HG02588 (cell line): ENCODE measurements around the gene EFNA3.

Experiments
- ATAC-seq: cut with Tn5 transposase; IDR thresholded peaks from one replicate; pipeline ENCODE4 v1.9.1; 2021; ENCODE audit warnings: mild to moderate bottlenecking, moderate library complexity; ENCODE audit not compliant: unreplicated experiment

The EFNA3 gene

DNA sequence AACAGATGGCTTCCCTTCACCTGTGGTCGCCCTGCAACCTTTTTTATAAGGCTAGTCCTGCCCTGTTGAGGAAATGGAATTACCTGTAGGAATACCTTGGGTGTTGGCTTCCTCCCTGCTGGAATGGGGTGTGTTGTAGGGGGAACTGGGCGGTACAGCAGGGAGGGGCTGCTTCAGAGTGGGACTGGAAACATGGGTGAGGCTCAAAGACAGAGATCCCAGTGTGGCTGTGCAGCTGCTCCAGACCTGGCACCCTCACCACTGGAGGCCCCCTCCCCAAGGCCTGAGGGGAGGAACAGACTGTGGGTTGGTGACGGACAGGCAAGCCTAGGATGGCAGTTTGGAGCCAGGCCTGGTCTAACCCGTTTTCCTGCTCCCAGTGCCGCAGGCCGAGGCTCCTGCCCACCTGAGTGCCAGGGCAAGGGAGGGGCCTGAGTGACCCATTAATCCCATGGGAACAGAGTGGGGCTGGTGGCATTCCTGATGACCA lies 4.5 kb downstream of the EFNA3 start:
- ATAC-seq, result no peak

DNA sequence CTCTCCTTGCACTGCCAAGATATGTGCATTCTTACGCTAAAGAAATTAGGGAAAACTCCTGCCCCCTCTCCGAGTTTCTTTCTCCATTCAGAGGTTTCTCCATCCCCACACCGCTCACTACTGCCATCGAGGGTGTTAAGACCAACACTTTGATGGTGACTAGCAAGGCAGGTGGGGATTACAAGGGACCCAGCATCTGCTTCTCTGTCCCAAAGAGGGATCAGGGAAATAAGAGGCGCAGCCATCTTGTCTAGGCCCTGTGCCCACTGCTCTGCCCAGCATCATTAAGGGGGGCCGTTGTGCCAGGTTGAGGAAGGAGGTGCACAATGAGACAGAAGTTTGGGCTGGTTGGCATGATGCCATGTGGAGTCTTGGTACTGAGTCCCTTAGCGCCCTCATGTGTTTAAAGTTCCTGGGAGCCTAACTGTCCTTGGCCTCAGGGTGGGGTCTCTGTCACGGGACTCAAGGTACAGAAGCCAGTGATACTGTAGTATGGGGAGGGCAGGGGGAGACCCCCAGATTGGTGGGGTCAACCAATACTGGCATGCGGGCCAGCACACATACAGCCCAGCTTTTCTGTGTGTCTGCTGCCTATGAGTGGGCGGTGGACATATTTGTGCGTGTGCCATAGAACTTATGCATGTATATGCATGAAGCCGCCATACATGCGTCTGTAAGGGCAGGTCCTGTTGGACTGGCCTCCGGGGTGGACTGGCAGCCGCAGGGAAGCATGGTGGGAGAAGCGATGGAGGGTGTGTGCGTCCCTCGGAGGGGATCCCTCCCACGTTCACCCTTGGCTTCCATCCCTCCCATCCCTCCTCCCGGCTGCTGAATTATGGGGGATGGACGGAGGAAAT lies 5.5 kb downstream of the EFNA3 start:
- ATAC-seq, result peak; percentile 4

DNA sequence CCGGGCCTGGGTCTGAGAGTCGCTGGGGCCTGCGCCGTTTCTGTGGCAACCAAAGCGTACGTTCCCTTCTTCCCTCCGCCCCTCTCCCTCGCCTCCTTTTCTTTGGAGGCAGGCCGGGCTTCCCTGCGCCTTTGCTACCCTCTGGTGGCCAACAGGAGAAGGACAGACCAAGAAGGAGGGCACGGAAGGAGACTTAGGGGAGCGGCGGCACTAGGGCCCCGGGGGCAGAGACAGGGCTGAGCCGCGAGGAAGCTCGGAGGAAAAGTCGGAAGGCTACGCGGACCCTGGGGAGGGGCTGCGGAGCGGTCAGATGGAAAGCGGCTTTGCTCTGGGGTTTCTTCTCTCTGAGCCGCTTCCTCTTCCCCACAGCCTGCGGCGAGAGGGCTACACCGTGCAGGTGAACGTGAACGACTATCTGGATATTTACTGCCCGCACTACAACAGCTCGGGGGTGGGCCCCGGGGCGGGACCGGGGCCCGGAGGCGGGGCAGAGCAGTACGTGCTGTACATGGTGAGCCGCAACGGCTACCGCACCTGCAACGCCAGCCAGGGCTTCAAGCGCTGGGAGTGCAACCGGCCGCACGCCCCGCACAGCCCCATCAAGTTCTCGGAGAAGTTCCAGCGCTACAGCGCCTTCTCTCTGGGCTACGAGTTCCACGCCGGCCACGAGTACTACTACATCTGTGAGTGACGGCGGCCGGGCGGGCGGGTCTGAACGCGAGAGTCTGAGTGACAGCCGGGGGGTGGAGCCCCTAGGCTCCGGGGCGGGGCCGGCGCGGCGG lies 6.3 kb downstream of the EFNA3 start:
- ATAC-seq, result peak; percentile 63

DNA sequence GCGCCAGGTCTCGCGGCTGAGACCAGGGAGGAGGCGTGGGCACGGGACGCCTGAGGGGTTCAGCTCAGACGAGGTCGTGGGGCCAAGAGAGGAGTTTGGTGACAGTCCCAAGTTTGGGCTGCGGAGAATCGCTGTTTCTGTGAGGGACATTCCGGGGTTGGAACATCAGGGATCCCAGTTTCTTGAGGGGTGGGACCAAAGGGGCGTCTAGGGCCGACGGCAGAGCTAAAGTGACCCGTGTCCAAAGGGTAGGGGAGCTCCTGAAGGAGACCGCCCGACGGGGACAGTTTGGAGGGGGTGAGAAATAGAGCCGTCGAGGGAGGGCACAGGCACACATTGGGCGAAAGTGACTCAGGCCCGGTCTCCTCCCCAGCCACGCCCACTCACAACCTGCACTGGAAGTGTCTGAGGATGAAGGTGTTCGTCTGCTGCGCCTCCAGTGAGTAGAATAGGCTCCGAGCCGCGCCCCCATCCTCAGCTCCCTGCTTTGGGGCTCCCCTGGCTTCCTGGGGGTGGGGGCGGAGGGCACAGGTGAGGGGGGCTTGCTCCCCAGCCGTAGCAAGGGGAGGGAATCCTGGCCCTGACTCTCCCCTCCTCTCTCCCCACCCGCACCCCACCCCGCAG lies 7.0 kb downstream of the EFNA3 start:
- no peak for ATAC-seq

DNA sequence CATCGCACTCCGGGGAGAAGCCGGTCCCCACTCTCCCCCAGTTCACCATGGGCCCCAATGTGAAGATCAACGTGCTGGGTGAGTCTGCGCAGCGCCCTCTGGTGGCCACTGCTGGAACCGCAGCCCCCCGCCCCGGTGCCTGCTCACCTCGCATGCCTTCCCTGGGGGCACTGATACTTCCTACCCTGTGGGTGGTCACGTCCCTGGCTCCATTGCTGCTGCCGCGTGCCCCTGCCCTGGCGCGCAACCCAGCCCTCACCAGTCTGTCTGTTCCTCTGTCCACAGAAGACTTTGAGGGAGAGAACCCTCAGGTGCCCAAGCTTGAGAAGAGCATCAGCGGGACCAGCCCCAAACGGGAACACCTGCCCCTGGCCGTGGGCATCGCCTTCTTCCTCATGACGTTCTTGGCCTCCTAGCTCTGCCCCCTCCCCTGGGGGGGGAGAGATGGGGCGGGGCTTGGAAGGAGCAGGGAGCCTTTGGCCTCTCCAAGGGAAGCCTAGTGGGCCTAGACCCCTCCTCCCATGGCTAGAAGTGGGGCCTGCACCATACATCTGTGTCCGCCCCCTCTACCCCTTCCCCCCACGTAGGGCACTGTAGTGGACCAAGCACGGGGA lies 7.6 kb downstream of the EFNA3 start:
- ATAC-seq, result no peak

DNA sequence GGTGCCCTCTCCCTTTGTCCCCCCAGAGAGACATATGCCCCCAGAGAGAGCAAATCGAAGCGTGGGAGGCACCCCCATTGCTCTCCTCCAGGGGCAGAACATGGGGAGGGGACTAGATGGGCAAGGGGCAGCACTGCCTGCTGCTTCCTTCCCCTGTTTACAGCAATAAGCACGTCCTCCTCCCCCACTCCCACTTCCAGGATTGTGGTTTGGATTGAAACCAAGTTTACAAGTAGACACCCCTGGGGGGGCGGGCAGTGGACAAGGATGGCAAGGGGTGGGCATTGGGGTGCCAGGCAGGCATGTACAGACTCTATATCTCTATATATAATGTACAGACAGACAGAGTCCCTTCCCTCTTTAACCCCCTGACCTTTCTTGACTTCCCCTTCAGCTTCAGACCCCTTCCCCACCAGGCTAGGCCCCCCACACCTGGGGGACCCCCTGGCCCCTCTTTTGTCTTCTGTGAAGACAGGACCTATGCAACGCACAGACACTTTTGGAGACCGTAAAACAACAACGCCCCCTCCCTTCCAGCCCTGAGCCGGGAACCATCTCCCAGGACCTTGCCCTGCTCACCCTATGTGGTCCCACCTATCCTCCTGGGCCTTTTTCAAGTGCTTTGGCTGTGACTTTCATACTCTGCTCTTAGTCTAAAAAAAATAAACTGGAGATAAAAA lies 8.4 kb downstream of the EFNA3 start:
- no peak for ATAC-seq

DNA sequence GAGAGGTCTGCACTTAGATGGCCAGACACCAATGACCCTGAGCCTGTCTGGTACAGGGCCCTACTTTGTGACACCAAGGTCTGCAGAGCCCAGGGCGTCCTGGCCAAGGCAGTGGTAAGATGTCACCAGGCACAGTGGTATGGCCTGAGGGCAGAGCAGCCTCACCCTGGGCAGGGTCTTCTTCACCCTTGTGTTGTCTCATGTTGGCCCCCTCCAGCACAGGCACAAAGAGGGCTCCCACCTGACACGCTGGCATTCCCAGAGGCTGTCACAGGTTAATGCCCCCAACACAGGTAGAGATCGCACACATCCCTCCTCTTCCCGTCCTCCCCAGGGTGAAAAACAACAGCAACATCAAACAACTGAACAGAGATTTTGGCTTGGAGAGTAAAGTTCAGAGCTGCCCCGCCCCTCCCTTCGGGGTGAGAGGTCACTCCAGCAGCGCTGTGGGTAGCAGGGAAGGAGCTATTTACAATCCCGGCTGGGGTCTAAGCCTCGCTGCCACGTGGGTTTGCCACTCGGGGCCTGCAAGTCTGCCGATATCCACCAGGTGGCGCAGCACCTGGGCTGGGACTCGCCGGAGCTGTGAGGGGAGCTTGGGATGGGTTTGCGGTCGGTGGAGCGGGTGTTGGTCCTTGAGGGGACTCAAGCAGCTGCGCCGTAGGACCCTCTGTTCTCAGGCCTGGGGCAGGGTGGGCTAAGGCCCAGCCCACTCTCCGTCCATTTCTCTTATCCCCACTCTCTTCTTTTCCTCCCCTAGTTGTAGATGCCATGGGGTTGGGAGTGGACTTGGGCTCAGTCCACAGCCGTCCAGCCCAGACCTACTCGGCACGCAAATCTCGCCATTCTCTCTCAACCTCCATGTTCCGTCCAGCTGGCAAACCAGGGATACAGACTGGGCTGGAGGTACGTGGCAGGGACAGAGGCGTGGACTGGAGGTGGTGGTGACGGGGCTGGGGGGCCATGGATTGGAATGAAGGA lies 12.7 kb downstream of the EFNA3 start:
- ATAC-seq, result no peak

DNA sequence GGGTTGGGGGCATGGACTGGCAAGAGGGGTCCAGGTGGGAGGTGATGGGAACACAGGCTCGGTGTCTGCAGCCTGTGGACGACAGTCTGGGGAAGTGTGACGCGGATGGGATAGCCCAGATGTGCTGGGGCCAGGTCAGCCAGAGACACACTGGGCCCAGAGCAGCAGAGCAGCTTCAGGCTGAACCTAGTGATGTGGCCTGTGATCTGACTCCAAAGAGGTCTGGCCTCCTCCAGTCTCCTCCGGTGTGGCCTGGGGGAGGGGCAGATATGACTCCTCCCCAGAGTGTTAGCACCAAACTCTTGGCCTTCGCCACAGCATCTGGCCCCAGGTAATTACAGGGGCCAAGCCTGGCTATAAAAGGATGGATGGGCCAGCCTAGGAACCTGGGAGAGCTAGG lies 13.5 kb downstream of the EFNA3 start:
- ATAC-seq, result no peak

DNA sequence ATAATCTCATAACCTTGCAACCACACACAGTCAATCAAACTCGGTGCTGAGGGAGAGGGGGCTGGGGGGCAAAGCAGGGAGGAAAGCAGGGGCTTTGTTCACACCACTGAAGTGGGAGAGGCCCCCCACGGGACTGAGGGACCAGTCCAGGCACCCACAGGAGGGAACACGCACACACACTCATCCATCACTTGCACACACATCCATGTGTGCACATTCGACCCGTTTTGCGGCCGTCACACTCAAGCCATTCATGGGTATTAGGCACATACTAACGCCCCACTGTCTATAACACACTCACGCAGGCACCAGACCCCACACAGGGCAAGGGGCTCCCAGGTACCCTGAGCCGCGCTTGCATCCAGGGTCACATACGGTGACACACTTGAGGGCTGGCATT lies 14.0 kb downstream of the EFNA3 start:
- no peak for ATAC-seq

DNA sequence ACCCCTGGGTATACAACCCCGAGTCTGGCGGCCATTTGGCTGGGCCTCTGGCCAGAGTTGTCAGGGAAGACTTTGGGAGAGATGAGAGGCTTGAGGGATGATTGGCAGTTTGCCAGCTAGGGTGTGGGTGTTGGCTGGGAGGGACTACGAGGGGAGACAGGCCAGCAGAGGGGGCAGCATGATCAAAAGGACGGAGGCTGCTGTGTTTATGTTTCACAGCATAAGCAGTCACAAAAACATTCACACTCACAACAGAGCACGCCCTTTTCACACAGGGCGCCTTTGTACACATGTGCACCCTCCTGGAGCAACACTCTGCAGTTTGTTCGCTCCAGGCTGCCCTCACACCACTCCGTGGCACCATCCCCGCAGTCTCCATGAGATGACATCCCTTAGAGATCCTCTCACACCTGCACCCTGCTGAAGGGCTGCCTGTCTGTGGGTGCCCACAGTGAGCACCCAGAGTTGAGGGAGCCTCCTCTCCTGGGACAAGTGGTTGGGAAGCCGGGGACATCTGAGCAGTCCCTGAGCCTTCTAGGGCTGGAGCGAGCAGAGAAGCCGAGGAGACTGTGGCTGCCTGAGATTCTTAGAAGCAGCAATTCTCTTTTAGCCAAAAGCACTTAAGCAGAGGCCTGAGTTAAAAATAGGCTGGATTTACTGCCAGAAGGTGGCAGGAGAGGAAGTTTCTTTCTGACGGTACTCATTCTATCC lies 15.4 kb downstream of the EFNA3 start:
- ATAC-seq, result no peak

DNA sequence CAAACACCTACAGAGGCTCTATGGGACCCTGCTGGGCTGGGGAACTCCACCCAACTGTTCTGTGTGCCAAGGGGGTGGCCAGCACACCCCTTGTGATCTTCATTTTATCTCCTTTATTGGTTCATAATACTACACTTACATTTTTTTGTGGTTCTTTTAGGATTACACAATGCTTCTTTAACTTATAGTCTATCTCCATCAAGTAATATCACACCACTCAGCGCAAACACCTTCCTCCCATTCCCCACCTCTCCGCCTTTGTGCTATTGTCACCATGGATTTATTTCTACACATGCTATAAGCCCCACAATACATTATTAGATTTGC lies 15.9 kb downstream of the EFNA3 start:
- ATAC-seq, result no peak

DNA sequence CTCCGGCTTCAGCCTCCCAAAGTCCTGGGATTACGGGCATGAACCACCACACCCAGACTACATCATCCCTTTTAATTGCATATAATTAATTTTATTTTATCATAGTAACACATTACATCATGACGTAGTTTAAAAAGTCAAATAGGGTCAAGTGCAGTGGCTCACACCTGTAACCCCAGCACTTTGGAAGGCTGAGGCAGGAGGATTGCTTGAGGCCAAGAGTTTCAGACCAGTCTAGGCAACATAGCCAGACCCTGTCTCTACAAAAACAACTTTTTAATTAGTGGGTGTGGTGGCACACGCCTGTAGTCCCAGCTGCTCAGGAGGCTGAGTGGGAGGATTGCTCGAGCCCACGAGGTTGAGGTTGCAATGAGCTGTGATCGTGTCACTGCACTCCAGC lies 20.7 kb downstream of the EFNA3 start:
- ATAC-seq, result no peak

DNA sequence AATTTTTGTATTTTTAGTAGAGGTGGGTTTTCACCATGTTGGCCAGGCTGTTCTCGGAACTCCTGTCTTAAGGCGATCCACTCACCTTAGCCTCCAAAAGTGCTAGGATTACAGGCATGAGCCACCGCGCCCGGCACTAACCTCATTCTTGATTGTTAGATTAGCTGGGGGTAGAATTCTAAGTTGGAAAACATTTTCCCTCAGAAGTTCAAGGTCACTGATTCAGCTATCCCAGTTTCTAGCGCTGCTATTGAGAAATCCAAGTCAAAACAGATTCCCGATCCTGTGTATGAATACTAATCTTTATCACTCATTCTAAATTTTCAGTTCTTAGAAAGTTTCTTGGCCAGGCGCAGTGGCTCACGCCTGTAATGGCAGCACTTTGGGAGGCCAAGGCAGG lies 24.7 kb downstream of the EFNA3 start:
- no peak for ATAC-seq

DNA sequence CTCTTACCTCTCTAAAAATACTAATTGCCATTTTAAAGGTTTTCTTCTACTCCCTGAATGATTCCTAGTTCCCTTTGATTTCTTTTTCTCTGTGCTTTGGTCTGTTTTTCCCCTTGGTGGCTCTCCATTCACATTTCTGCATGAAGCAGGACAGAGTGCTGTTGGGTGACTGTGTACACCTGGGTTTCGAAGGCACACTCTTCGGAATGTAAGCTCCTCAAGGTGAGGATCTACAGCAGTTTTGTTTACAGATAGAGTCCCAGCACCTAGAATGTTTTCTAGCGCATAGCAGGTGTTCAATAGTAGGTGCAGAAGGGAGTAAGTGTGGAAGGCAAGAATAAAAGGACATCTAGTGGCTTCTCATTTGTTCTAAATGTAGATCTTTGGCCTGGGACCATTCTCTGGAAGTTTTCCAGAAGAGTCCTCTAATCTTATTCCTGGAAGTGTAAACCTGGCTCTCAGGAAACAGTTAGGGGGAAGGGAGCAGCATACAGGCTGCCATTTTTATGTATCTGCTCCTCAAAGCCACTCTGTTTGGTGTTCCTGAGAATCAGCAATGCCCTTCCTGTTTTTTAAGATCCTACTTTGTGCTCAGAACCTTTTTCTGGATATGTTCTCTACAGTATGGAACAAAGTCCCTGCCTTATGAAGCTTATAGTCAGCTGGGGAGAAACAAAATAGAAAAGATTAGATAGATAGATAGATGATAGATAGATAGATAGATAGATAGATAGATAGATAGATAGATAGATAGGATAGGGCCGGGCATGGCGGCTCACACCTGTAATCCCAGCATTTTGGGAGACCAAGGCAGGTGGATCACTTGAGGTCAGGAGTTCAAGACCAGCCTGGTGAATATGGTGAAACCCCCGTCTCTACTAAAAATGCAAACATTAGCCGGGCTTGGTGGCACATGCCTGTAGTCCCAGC lies 26.2 kb downstream of the EFNA3 start:
- ATAC-seq, result no peak

DNA sequence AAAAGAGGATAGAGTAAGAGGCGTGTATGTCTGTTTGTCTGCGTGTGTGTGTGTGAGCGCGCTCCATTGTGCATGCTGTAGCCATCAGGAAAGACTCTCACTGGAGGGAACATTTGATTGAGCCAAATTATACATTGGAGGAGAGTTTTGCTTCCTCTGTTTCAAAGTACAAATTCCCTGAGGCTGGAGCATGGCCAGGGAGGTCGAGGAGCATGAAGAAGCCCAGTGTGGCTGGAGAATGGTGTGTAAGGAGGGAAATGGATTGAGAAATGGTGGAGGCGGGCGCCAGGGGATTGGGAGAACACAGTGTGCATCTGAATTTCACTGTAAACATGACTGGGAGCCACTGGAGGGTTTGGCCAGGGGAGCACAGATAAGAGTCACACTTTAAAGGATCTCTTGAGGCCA lies 27.0 kb downstream of the EFNA3 start:
- ATAC-seq, result no peak

DNA sequence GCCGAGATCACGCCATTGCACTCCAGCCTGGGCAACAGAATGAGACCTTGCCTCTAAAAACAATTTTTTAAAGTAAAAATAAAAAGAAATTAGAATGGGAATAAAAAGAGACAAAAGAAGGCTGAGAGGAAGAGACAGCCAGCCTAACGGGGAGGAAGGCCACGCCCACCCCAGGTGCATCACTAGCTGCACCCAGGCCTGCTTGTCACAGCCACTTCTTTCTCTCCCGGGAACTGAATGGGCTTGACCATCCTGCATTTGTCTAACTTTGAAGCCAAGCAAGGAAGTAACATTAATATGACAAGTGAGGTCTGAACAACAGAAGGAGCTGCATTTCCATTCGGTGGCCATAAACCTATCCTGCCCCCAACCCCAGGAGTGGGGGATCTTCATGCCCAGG lies 28.2 kb downstream of the EFNA3 start:
- no peak for ATAC-seq

DNA sequence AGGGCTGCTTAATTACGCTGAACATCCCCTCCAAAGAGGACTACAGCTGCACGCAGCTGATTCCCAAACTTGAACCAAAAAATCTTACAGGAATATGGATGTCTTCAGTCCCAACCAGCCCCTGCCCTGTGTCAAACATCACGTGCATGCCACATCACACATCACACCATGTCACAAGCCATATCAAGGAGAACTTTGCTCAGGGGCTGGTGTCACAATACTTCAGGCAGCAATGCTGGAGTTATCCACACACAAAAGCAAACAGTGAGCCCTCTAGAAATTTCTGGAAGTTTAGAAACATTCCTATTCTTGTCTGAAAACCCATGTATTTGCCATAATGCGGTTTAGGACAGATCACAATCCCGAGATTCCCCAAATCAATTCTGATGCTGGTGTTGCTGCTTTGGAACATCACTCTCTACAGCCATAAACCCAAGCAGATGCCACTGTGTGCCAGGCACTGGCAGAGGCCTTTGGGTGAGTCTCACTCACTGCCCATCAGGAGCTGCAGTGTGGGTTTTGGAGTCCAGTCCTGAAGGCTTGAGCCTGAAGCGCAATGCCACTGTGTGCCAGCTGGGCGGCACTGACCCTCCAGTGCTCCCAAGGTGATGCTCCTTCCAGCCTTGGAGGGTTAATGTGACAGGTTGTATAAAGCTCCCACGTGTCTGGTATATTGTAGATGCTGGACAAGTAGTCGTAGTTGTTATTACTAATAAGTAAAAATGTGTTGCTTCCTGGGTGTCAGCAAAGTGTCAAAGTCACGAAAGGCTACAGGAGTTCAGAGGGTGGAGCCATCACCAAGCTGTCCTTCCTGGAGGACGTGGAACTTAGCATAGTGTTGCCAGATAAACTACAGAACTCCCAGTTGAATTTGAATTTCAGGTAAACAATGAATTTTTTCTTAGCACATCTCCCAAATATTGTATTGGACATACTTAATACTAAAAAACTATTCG lies 28.9 kb downstream of the EFNA3 start:
- no peak for ATAC-seq
